SIG-M5 treated with dmso at 0.1 percent for 504 hours (cell line): ENCODE data around the gene CDK18.
"Not testable (repeated sequence)": the region's sequence is repeated elsewhere in the genome, so short reads cannot be mapped to it uniquely, and the experiment has no call there.

ENCODE experiments used
- DNase-seq: peaks from one replicate; lab custom pipeline; 2025; ENCODE audit not compliant: unreplicated experiment; lab: John Stamatoyannopoulos, UW

The CDK18 gene

GRCh38 chr1:205480349-205480985 lies 24.0 kb upstream of the CDK18 start:
- no peak for DNase-seq

GRCh38 chr1:205481218-205481617 lies 23.3 kb upstream of the CDK18 start:
- no peak for DNase-seq

GRCh38 chr1:205481629-205482151 lies 22.8 kb upstream of the CDK18 start:
- DNase-seq, result no peak

GRCh38 chr1:205482587-205482986 lies 21.9 kb upstream of the CDK18 start:
- not testable (repeated sequence) for DNase-seq

- DNase-seq, result no peak
These were observed 21.1 kb upstream of the CDK18 start for GRCh38 chr1:205483372-205483771.

GRCh38 chr1:205484985-205485967 lies 19.2 kb upstream of the CDK18 start:
- DNase-seq, result peak; percentile 65

- no peak for DNase-seq
These were observed 18.2 kb upstream of the CDK18 start for GRCh38 chr1:205486258-205486657.

GRCh38 chr1:205488074-205488723 lies 16.3 kb upstream of the CDK18 start:
- DNase-seq, result peak; percentile 91

GRCh38 chr1:205491794-205492193 lies 12.7 kb upstream of the CDK18 start:
- DNase-seq, result no peak

GRCh38 chr1:205492201-205492667 lies 12.2 kb upstream of the CDK18 start:
- DNase-seq, result no peak

GRCh38 chr1:205492774-205493173 lies 11.7 kb upstream of the CDK18 start:
- DNase-seq, result no peak

- DNase-seq, result no peak
These were observed 11.0 kb upstream of the CDK18 start for GRCh38 chr1:205493241-205494085.

- no peak for DNase-seq
These were observed 10.4 kb upstream of the CDK18 start for GRCh38 chr1:205494115-205494514.

- DNase-seq, result no peak
These were observed 9.1 kb upstream of the CDK18 start for GRCh38 chr1:205495237-205495823.

- no peak for DNase-seq
These were observed 7.8 kb upstream of the CDK18 start for GRCh38 chr1:205496661-205497060.

GRCh38 chr1:205497351-205497750 lies 7.1 kb upstream of the CDK18 start:
- no peak for DNase-seq

GRCh38 chr1:205499789-205500188 lies 4.7 kb upstream of the CDK18 start:
- DNase-seq, result no peak

GRCh38 chr1:205500240-205501233 lies 3.9 kb upstream of the CDK18 start:
- no peak for DNase-seq
